ENCODE data around the gene TSPAN32.

- TF ChIP-seq POLR2A (IDR thresholded peaks at IDR 0.05; ENCODE audit: low read depth, low read length): no peak
- TF ChIP-seq POLR2AphosphoS5 (IDR thresholded peaks at IDR 0.05; ENCODE audit: low read depth, low read length): no peak
Observed at GRCh38 chr11:2260491-2261364, 41.1 kb upstream of the TSPAN32 start.

Measured in GM12892 (cell line).